Measurements from ENCODE around the gene MORC3. TPM values are rescaled to one million over a fixed set of nuclear protein-coding genes. Genes with fewer than 3 reads are reported as not detected.

The MORC3 gene
- total RNA-seq, 1 experiment from 2014 or later, result 18.7 TPM

DNA sequence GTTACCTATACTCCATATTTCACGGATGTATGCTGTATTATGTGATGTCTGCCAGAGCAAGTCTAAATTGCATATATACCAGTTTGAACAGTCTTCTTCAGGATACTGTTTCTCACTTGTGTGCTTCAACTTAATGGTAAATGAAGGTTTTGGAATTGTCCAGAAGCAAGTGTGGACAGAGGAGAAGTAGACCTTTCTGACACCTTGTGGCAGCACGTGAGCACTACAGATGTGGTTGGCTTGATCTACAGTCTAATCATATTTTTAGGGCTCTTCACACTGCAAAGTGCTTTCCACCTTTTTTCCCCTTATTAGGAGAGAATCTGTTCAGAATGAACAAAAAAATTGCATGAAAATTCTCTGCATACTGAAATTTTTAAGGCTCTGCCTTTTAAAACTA is 10.9 kb downstream of the MORC3 start:
- no peaks in the 10 kb centered on the region for H4K20me1 ChIP-seq (ENCODE audit: control insufficient read depth, insufficient read depth, insufficient read length)
- H3T11ph ChIP-seq (ENCODE audit: low read length), result no peak overlapping the region
- Mint-ChIP-seq H3K9me3 (no peaks in the 10 kb centered on the region), H3K4me1 (peaks cover 5 to 9% of the 10 kb centered on the region in 2 experiments; a peak in 2 of 4 replicates), H3K4me3 (no peak overlapping the region), H3K27ac (0 out of 7 replicates have a peak overlapping the region, but pooled peaks of 1 of the 3 experiments have one; percentile 90), H3K27me3 (ENCODE audit: low read depth) (no peaks in the 10 kb centered on the region), H3K36me3 (ENCODE audit: insufficient read depth in 1 of 3, low read depth in 3 of 3) (peaks cover 3 to 29% (median 26%) of the 10 kb centered on the region in 3 experiments; a peak in 6 of 7 replicates)
- H3K4ac ChIP-seq (ENCODE audit: low read depth, low read length), result no peak overlapping the region
- no CpG with 5 or more reads among the region's 2 CpGs for WGBS (ENCODE audit: extremely low coverage, insufficient read length, low lambda C conversion rate)
- no peak overlapping the region for H4K5ac ChIP-seq (ENCODE audit: insufficient read length, low read depth, low read length)
- no peak overlapping the region for H4K8ac ChIP-seq (replicated peaks; ENCODE audit: insufficient read length, low read depth, low read length)
- H3K56ac ChIP-seq (ENCODE audit: insufficient read length, low read depth, low read length), result no peak overlapping the region
- H2BK5ac ChIP-seq (ENCODE audit: insufficient read length, low read length), result no peak overlapping the region
- H2AFZ ChIP-seq (ENCODE audit: low read length), result no peak overlapping the region
- no peaks in the 10 kb centered on the region for H3K23me2 ChIP-seq (ENCODE audit: insufficient read length, low read depth, low read length, poor library complexity, severe bottlenecking)
- H2BK20ac ChIP-seq (ENCODE audit: low read depth, low read length, poor library complexity, severe bottlenecking), result no peak overlapping the region
- no peak overlapping the region for H3K18ac ChIP-seq (ENCODE audit: insufficient read length, low read depth, low read length)
- no peak overlapping the region for H4K91ac ChIP-seq (ENCODE audit: insufficient read length, low read depth, low read length)
- H3K9ac ChIP-seq (ENCODE audit: extremely low read depth, insufficient read length, low read length), result no peak overlapping the region
- no peaks in the 10 kb centered on the region for H3K4me1 ChIP-seq (ENCODE audit: insufficient read depth, low read length)
- H3K4me2 ChIP-seq (ENCODE audit: insufficient read depth, insufficient read length, low read length), result no peak overlapping the region
- TF ChIP-seq, protein P1, sequence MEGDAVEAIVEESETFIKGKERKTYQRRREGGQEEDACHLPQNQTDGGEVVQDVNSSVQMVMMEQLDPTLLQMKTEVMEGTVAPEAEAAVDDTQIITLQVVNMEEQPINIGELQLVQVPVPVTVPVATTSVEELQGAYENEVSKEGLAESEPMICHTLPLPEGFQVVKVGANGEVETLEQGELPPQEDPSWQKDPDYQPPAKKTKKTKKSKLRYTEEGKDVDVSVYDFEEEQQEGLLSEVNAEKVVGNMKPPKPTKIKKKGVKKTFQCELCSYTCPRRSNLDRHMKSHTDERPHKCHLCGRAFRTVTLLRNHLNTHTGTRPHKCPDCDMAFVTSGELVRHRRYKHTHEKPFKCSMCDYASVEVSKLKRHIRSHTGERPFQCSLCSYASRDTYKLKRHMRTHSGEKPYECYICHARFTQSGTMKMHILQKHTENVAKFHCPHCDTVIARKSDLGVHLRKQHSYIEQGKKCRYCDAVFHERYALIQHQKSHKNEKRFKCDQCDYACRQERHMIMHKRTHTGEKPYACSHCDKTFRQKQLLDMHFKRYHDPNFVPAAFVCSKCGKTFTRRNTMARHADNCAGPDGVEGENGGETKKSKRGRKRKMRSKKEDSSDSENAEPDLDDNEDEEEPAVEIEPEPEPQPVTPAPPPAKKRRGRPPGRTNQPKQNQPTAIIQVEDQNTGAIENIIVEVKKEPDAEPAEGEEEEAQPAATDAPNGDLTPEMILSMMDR (conservative IDR thresholded peaks at IDR 0.05), result peak; percentile 79
- H2BK15ac ChIP-seq (ENCODE audit: low read depth, low read length), result no peak overlapping the region
- no peaks in the 10 kb centered on the region for H3K9me3 ChIP-seq (ENCODE audit: control insufficient read depth, low read depth, low read length)
- no peak for DNase-seq
- H3K14ac ChIP-seq (ENCODE audit: insufficient read depth, low read length), result no peak overlapping the region
- no peak overlapping the region for H2BK120ac ChIP-seq (ENCODE audit: low read depth, low read length, poor library complexity, severe bottlenecking)
- no peaks in the 10 kb centered on the region for H3K27me3 ChIP-seq (ENCODE audit: insufficient read depth, low read length)
- no peak overlapping the region for H2AK5ac ChIP-seq (ENCODE audit: insufficient read length, low read length)
- H2BK12ac ChIP-seq (ENCODE audit: insufficient read length, low read depth, low read length), result no peak overlapping the region
- no peak overlapping the region for H3K23ac ChIP-seq (ENCODE audit: insufficient read length, low read depth, low read length)
- no peak overlapping the region for H3K27ac ChIP-seq (ENCODE audit: insufficient read length, low read depth, low read length)
- H3K79me2 ChIP-seq (ENCODE audit: insufficient read depth, low read length), result peaks cover 29% of the 10 kb centered on the region
- peaks cover 18% of the 10 kb centered on the region for H3K79me1 ChIP-seq (ENCODE audit: insufficient read depth, low read depth, low read length, poor library complexity, severe bottlenecking)
